Peyer's patch (tissue), 4 donors: ENCODE results near the gene GPC6.

Source experiments
- CTCF ChIP-seq, 6 experiments: fragments of 450-650 bp in 4 of 6; fragments of 200-600 bp in 2 of 6; sonication (generic) in 1 of 6; IDR thresholded peaks; one replicate each; pipeline ENCODE4 v1.5.1; 2017 to 2019; ENCODE audit warnings: antibody characterized with exemption in 6 of 6, mild to moderate bottlenecking in 3 of 6, moderate library complexity in 1 of 6
- POLR2A ChIP-seq, 2 donors: fragments of 450-650 bp; IDR thresholded peaks; one replicate each; pipeline ENCODE4 v1.5.1; 2017; ENCODE audit warnings: antibody characterized with exemption in 2 of 2, mild to moderate bottlenecking in 2 of 2, moderate library complexity in 2 of 2

- no peak for TF ChIP-seq CTCF (IDR thresholded peaks at IDR 0.05)
- no peak for TF ChIP-seq POLR2A (IDR thresholded peaks at IDR 0.05)
Observed at GRCh38 chr13:94313321-94313910, 1086.8 kb downstream of the GPC6 start.
